ENCODE measurements around the gene PIERCE2.

DNA sequence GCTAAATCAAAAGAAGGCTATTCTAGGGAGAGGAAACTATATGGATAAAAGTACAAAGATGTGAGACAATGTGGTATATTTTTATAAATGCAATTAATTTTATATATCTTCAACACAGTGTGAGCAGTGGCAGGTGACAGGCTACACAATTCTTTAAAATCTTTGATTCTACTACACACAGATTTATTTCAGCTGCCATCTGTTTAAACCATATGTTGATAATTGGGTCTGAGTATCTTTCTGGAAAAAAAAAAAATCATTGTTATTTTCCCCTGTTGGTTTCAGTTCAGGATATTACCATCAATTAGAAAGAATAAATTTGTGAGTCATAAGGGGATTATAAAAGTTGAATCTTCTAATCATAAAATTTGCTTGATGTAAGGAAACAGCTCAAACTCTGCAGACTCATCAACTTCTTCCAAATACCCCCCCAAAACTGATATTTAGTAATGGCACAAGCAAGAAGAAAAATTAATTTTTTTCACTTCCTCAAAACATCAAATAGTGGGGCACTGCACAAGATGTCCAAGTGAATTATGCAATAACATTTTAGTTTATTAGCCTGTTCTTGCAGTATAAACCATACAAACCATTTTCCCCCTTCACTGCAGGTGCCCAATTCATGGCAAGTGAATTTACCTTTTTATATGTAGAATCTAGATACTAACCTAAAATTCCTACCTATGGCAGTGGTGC, 12.0 kb downstream of the PIERCE2 start:
- TF ChIP-seq ZNF274 (IDR thresholded peaks at IDR 0.05; ENCODE audit: low read depth, low read length) (no peak), SUZ12 (IDR thresholded peaks at IDR 0.05; ENCODE audit: extremely low read depth, insufficient read depth, insufficient read length) (no peak), YY1 (IDR thresholded peaks at IDR 0.05; ENCODE audit: insufficient read depth, insufficient read length) (no peak)
